Astrocyte of the spinal cord (primary cell): ENCODE results near the gene GPR78.
A peak's percentile ranks its signal among the peaks of the same experiment; 100 is the strongest.

Source experiments
- DNase-seq: peaks from one replicate; pipeline ENCODE4 v3.0.0; 2011; ENCODE audit warnings: low read depth, low spot score
- H3K4me3 ChIP-seq: 2 replicates; pipeline ENCODE4 v1.5.1; 2011; ENCODE audit warnings: low read depth, mild to moderate bottlenecking, low read length, moderate library complexity
- in situ Hi-C: cut with HindIII; loops from 2 replicates; pipeline ENCODE4 v1.10.0; 2017; ENCODE audit warnings: low sequenced_read_pairs
- TF ChIP-seq, protein P1 (sequence below): IDR thresholded peaks from 2 replicates; pipeline ENCODE4 v1.5.1; 2012; ENCODE audit warnings: low read depth, mild to moderate bottlenecking, low read length, inconsistent platforms

GPR78 gene

DNA sequence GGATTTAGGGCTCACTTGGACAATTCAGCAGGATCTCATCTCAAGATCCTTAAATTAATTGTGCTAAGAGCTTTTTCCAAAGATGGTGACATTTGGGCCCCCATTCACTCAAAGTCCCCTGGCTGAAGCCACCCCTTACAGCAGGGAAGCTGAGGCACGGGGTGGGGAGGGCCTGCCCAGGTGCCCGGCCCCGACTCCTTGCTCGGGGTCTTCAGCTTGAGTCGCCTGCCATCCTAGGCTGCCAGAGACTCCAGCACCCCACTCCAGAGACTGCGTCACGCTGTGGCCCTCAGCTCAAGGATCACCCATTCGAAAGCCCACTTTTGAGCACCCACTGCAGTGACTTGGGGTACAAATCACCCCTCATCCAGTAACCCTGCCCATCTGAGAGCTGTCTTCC lies 39.2 kb upstream of the GPR78 start:
- H3K4me3 ChIP-seq, result no peak overlapping the region
- in situ Hi-C loops, result no loop called here
- no peak for DNase-seq
- TF ChIP-seq, protein P1, sequence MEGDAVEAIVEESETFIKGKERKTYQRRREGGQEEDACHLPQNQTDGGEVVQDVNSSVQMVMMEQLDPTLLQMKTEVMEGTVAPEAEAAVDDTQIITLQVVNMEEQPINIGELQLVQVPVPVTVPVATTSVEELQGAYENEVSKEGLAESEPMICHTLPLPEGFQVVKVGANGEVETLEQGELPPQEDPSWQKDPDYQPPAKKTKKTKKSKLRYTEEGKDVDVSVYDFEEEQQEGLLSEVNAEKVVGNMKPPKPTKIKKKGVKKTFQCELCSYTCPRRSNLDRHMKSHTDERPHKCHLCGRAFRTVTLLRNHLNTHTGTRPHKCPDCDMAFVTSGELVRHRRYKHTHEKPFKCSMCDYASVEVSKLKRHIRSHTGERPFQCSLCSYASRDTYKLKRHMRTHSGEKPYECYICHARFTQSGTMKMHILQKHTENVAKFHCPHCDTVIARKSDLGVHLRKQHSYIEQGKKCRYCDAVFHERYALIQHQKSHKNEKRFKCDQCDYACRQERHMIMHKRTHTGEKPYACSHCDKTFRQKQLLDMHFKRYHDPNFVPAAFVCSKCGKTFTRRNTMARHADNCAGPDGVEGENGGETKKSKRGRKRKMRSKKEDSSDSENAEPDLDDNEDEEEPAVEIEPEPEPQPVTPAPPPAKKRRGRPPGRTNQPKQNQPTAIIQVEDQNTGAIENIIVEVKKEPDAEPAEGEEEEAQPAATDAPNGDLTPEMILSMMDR, result no peak

DNA sequence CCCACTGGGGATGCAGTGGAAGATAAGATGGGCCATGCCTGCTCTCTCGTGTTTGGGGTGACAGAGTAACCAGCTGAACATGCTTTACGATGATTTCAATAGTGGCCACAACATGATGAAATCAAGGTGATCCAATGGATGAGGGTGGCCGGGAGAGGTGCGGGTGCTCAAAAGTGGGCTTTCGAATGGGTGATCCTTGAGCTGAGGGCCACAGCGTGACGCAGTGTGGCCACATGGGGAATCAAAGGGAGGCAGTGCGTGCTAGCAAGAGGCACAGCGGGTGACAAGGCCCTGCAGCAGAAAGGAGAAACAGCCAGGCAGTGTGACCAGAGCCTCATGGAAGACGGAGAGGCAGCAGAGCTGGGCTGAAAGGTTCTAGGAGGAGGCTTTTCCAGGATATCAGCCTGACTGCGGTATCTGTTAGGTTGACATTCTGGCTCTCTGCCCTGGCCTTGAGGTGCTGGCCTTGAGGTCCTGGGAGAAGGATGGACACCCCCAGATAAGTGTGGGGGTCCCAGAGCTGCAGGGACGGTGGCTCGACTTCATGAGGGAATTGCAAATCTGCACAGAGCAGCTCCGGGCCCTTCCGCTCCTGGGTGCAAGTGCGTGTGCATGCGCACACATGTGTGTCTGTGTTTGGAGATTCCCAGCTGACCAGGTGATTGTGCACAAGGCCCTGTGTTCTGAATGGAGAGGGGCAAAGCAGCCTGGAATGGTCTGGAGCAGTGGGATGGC lies 38.0 kb upstream of the GPR78 start:
- DNase-seq, result no peak
- TF ChIP-seq, protein P1, result no peak
- no peak overlapping the region for H3K4me3 ChIP-seq
- in situ Hi-C loops, result no loop called here

DNA sequence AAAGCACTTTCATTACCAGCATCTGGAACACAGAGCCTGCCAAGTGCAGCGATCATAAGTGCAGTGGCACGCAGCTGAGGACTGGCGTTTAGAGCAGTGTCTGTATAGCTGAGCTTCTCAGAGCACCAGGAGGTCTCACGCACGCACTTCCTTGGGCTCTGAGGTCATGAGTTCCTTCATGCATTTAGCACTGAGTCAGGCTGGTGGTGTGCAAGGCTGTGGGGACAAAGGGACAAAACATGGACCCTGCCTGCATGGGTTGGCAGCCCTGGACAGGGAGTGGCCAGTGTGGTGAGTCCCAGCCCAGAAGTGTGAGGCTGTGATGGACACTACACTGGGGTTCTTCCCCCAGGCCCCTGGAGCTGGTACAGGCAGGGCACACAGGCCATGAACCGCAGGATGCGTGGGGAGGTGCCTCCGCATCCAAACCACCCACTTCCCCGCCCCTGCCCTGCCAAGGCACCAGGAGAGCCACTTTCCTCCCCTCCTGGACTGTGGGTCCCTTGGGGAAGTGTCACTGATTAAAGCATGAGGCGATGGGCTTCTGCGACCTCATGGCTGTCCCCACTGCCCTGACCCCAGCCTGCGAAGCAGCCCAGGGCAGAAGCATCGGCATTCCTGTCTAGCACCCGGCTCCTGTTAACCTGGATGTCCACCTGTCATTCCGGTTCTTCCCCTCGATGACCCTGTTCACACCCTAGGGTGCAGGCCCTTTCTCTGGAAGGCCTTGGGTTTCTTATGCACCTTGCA lies 37.2 kb upstream of the GPR78 start:
- in situ Hi-C loops, result no loop called here
- DNase-seq, result peak; percentile 17
- H3K4me3 ChIP-seq, result no peak overlapping the region
- TF ChIP-seq, protein P1, result no peak

DNA sequence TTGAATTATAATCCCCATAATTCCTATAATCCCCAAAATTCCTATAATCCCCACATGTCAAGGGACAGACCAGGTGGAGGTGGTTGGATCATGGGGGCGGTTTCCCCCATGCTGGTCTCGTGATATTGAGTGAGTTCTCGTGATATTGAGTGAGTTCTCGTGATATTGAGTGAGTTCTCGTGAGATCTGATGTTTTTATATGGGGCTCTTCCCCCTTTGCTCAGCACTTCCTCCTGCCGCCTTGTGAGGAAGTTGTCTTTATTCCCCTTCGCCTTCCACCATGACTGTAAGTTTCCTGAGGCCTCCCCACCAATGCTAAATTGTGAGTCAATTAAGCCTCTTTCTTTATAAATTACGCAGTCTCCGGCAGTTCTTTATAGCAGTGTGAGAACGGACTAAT lies 36.6 kb upstream of the GPR78 start:
- TF ChIP-seq, protein P1, result no peak
- no peak for DNase-seq
- in situ Hi-C loops, result no loop called here
- H3K4me3 ChIP-seq, result no peak overlapping the region

DNA sequence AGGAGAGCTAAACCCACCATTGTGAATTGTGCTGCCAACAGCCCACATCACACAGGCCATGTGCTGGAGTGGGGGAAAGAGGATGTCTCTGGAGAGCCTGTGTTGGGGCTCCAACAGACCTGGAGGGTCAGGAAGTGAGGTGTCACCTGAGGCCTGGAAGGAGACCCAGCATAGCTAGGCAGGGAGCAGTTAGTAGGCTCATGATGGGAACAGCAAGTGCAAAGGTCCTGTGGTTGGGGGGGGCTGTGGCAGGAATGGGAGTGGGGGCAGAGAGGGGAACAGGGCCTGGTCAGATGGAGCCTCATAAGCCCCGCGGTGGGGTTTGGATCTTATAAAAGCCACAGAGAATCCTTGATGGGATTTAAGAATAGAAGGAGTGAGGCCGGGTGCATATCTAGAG lies 35.9 kb upstream of the GPR78 start:
- no peak for DNase-seq
- H3K4me3 ChIP-seq, result no peak overlapping the region
- in situ Hi-C loops, result no loop called here
- TF ChIP-seq, protein P1, result no peak

DNA sequence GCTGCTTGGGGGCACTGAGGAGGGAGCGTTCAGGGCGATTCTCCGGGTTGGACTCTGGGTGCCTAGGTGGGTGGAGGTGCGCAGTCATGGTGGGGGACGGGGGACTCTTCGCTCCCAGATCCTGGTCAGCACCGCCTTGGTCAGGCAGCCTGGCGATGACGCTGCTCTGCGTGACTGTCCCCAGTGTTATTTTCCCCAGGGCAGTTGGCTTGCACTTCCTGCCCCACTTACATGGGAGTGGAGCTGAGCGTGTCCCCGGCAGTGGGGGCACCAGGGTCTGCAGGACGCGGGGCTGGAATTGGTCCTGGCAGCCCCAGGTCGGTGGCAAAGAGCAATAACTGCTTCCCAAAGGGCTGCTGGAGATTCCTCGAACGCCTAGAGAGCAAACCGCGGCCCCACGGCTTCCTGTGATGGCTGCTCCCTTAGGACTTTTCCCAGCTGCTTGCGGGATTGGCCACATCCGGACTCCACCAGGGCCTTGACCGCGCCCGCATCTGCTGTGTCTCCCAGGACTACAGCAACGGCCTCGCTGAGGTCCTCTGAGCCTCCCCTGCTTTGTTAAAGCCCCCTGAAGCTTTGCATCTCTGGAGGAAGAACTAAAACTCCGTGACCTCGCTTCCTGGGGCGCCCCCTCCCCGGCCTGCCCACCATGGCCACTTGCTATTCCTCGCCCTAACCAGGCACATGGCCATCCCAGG lies 35.3 kb upstream of the GPR78 start:
- no peak overlapping the region for H3K4me3 ChIP-seq
- DNase-seq, result no peak
- TF ChIP-seq, protein P1, result no peak
- in situ Hi-C loops, result no loop called here
